ENCODE results near the gene LHX6. TPM values are rescaled to one million over a fixed set of nuclear protein-coding genes. Genes with fewer than 3 reads are reported as not detected.
A peak's percentile ranks its signal among the peaks of the same experiment; 100 is the strongest.

The LHX6 gene
- total and polyA plus RNA-seq, 9 of the 15 experiments (the other 6 are each of a cell fraction or from before 2014, with no cell fraction given) = 2.8 to 16.3 (median 7.9) TPM

GRCh38 chr9:122264360-122265148 is 35.8 kb upstream of the LHX6 start, which contains the start of the genes MRRF and RBM18 (continued):
- TF ChIP-seq ZNF780A (CRISPR knock-in tag; IDR thresholded peaks at IDR 0.05) (no peak), KLF16 (IDR thresholded peaks at IDR 0.05) (no peak), ZSCAN32 (CRISPR knock-in tag; IDR thresholded peaks at IDR 0.05) (no peak), ZHX1 (conservative IDR thresholded peaks at IDR 0.05; ENCODE audit: low read length) (no peak), ZNF384 (IDR thresholded peaks at IDR 0.05; ENCODE audit: low read depth, low read length) (no peak), MYC (IDR thresholded peaks at IDR 0.05; ENCODE audit: low read depth, low read length) (peak; percentile 93; the same call in 1 of the 2 replicates), MYC (CRISPR knock-in tag; IDR thresholded peaks at IDR 0.05; ENCODE audit: borderline replicate concordance, low read depth) (peak; percentile 87; the same call in 1 of the 2 replicates), ZNF316 (IDR thresholded peaks at IDR 0.05) (no peak), HEY1 (CRISPR knock-in tag; IDR thresholded peaks at IDR 0.05; ENCODE audit: borderline replicate concordance) (no peak), ZNF79 (CRISPR knock-in tag; IDR thresholded peaks at IDR 0.05; ENCODE audit: low read depth) (no peak), NFE2L1 (tag; IDR thresholded peaks at IDR 0.05; ENCODE audit: borderline replicate concordance, low read depth) (no peak), BCOR (IDR thresholded peaks at IDR 0.05) (no peak), HDAC1 (IDR thresholded peaks at IDR 0.05) (peak in 1 of 2 experiments; percentile 93; a peak in 2 of 4 replicates), KAT2B (IDR thresholded peaks at IDR 0.05; ENCODE audit: low read depth, low read length) (no peak), HMBOX1 (IDR thresholded peaks at IDR 0.05) (no peak), E2F8 (IDR thresholded peaks at IDR 0.05; ENCODE audit: low read depth, partially characterized antibody) (peak; percentile 85), ADNP (tag; IDR thresholded peaks at IDR 0.05) (no peak), USF1 (CRISPR knock-in tag; IDR thresholded peaks at IDR 0.05) (peak; percentile 63), ZBTB2 (IDR thresholded peaks at IDR 0.05) (peak; percentile 92)

Data from K562 (cell line).